K562 (cell line): ENCODE results near the gene CCR5AS.

ENCODE experiments used
- BACH1 ChIP-seq: fragments of 200-800 bp; sonication (Bioruptor generic); IDR thresholded peaks from 2 replicates; pipeline ENCODE4 v1.6.1; 2016; ENCODE audit warnings: missing genetic modification characterization, missing compliant biosample characterization
- CBFA2T2 ChIP-seq: fragments of 450-650 bp; conservative IDR thresholded peaks from 2 replicates; pipeline ENCODE4 v1.6.1; 2017; ENCODE audit warnings: mild to moderate bottlenecking
- CREB1 ChIP-seq, 2 experiments: sonication (generic) in 1 of 2; formaldehyde crosslinking in 1 of 2; IDR thresholded peaks; 2 replicates each; pipeline versions ENCODE4 v1.6.1 to v1.8.0; 2012 to 2022; ENCODE audit warnings: inconsistent platforms in 1 of 2, mild to moderate bottlenecking in 1 of 2, missing genetic modification reagents in 1 of 2, moderate library complexity in 1 of 2
- EHMT2 ChIP-seq: fragments of 450-650 bp; IDR thresholded peaks from 2 replicates; pipeline ENCODE4 v1.6.1; 2018; ENCODE audit warnings: antibody characterized with exemption
- FOXK2 ChIP-seq, 2 experiments: fragments of 450-650 bp; IDR thresholded peaks in 1 of 2; conservative IDR thresholded peaks in 1 of 2; 2 replicates each; pipeline ENCODE4 v1.6.1; 2016; ENCODE audit warnings: low read depth in 2 of 2, mild to moderate bottlenecking in 1 of 2
- GABPA ChIP-seq: fragments of 200-800 bp; sonication (Bioruptor generic); conservative IDR thresholded peaks from 2 replicates; pipeline ENCODE4 v1.6.1; 2016; ENCODE audit warnings: low read depth, missing genetic modification characterization, missing compliant biosample characterization
- GTF2F1 ChIP-seq: IDR thresholded peaks from 2 replicates; pipeline ENCODE4 v1.6.1; 2011; ENCODE audit warnings: low read depth, low read length, improper control_type of control experiment
- KLF16 ChIP-seq: IDR thresholded peaks from 2 replicates; pipeline ENCODE4 v1.6.1; 2016; ENCODE audit warnings: antibody characterized with exemption
- NFE2L1 ChIP-seq: fragments of 450-650 bp; IDR thresholded peaks from 2 replicates; pipeline ENCODE4 v1.6.1; 2016; ENCODE audit warnings: missing genetic modification characterization, low read depth, mild to moderate bottlenecking, missing compliant biosample characterization, moderate library complexity, borderline replicate concordance
- NFIX ChIP-seq: fragments of 250-450 bp; sonication (Bioruptor Pico); IDR thresholded peaks from 2 replicates; pipeline ENCODE4 v1.4.0; 2020; ENCODE audit warnings: low read depth, mild to moderate bottlenecking, moderate library complexity
- NFYB ChIP-seq: IDR thresholded peaks from 2 replicates; pipeline ENCODE4 v1.6.1; 2011; ENCODE audit warnings: mild to moderate bottlenecking, moderate library complexity; ENCODE audit not compliant: insufficient read length; ENCODE audit errors: extremely low read depth
- PHB2 ChIP-seq: fragments of 450-650 bp; IDR thresholded peaks from 2 replicates; pipeline ENCODE4 v1.6.1; 2017; ENCODE audit warnings: low read depth
- PHTF2 ChIP-seq: fragments of 250-450 bp; sonication (Bioruptor Pico); IDR thresholded peaks from 2 replicates; pipeline ENCODE4 v1.5.0; 2021; ENCODE audit warnings: mild to moderate bottlenecking
- REST ChIP-seq, 2 experiments: fragments of 450-650 bp; formaldehyde crosslinking in 1 of 2; IDR thresholded peaks; 2 replicates each; pipeline versions ENCODE4 v1.4.0 to v1.6.1; 2014 to 2020; ENCODE audit warnings: mild to moderate bottlenecking in 2 of 2, borderline replicate concordance in 1 of 2, low read depth in 1 of 2
- RNF2 ChIP-seq: sonication (generic); IDR thresholded peaks from 2 replicates; pipeline ENCODE4 v1.6.1; 2016
- SMARCA4 ChIP-seq: fragments of 450-650 bp; IDR thresholded peaks from 2 replicates; pipeline ENCODE4 v1.6.1; 2016
- TEAD4 ChIP-seq, 2 experiments: sonication (generic) in 1 of 2; formaldehyde crosslinking in 1 of 2; IDR thresholded peaks; 2 replicates each; pipeline versions ENCODE4 v1.6.1 to v1.8.0; 2012 to 2022; ENCODE audit warnings: borderline replicate concordance in 1 of 2, inconsistent platforms in 1 of 2, low read length in 1 of 2, mild to moderate bottlenecking in 1 of 2, missing genetic modification reagents in 1 of 2
- USF2 ChIP-seq: sonication (generic); formaldehyde crosslinking; IDR thresholded peaks from 2 replicates; pipeline ENCODE4 v1.5.0; 2020; ENCODE audit warnings: missing genetic modification reagents
- ZNF12 ChIP-seq: sonication (generic); formaldehyde crosslinking; IDR thresholded peaks from 2 replicates; pipeline ENCODE4 v1.4.0; 2020; ENCODE audit warnings: mild to moderate bottlenecking, missing genetic modification reagents
- ZNF584 ChIP-seq: fragments of 200-800 bp; sonication (Bioruptor generic); IDR thresholded peaks from 2 replicates; pipeline ENCODE4 v1.6.1; 2016; ENCODE audit warnings: low read depth, mild to moderate bottlenecking, missing genetic modification characterization, missing compliant biosample characterization
- ZNF76 ChIP-seq: fragments of 250-450 bp; sonication (Bioruptor Pico); IDR thresholded peaks from 2 replicates; pipeline ENCODE4 v1.4.0; 2020; ENCODE audit warnings: mild to moderate bottlenecking, moderate library complexity, borderline replicate concordance
- ZSCAN32 ChIP-seq: fragments of 450-650 bp; formaldehyde crosslinking; IDR thresholded peaks from 2 replicates; pipeline ENCODE4 v1.4.0; 2020; ENCODE audit warnings: mild to moderate bottlenecking, moderate library complexity

The CCR5AS gene

GRCh38 chr3:46386205-46386604 lies 20.7 kb downstream of the CCR5AS start (continued):
- TF ChIP-seq NFE2L1 (tag) (no peak), GTF2F1 (no peak), CREB1 (IDR thresholded peaks at IDR 0.05) (no peak), CREB1 (CRISPR knock-in tag; IDR thresholded peaks at IDR 0.05) (peak; percentile 45; the same call in 1 of the 2 replicates), BACH1 (tag) (peak; percentile 42; the same call in 1 of the 2 replicates), ZNF584 (no peak), EHMT2 (no peak), NFYB (no peak), TEAD4 (IDR thresholded peaks at IDR 0.05; ENCODE audit: low read length) (peak; percentile 62; the same call in 1 of the 2 replicates), TEAD4 (CRISPR knock-in tag; IDR thresholded peaks at IDR 0.05; ENCODE audit: borderline replicate concordance) (no peak), SMARCA4 (peak; percentile 56; the same call in 1 of the 2 replicates), ZNF12 (no peak), PHB2 (no peak), NFIX (CRISPR knock-in tag) (no peak), FOXK2 (conservative IDR thresholded peaks at IDR 0.05 in 1 of 2, IDR thresholded peaks at IDR 0.05 in 1 of 2; ENCODE audit: low read depth in 2 of 2) (peak; percentile 50 to 64; a peak in 1 of 4 replicates), RNF2 (peak; percentile 55; the same call in 1 of the 2 replicates), ZSCAN32 (CRISPR knock-in tag) (0 out of 2 replicates have a peak, but pooled peaks have one; percentile 30), ZNF76 (CRISPR knock-in tag) (no peak), PHTF2 (CRISPR knock-in tag) (no peak), GABPA (tag) (peak; percentile 60), USF2 (no peak), CBFA2T2 (peak; percentile 47), REST (IDR thresholded peaks at IDR 0.05; ENCODE audit: borderline replicate concordance) (peak; percentile 56), REST (CRISPR knock-in tag; IDR thresholded peaks at IDR 0.05; ENCODE audit: low read depth) (no peak), KLF16 (0 out of 2 replicates have a peak, but pooled peaks have one; percentile 29)
